H1 (cell line): ENCODE measurements around the gene IFITM2. TPM values are rescaled to one million over a fixed set of nuclear protein-coding genes. Genes with fewer than 3 reads are reported as not detected.

Experiments
- CTCF ChIA-PET: fragments of 300-600 bp; sonication (Branson Sonifier 250); formaldehyde crosslinking; loops from one replicate; lab custom pipeline; 2021; ENCODE audit not compliant: partially characterized antibody; lab: Charles Lee
- POLR2A ChIA-PET: fragments of 300-600 bp; sonication (Branson Sonifier 250); formaldehyde crosslinking; loops from one replicate; lab custom pipeline; 2021; ENCODE audit warnings: inconsistent platforms; ENCODE audit not compliant: partially characterized antibody; lab: Charles Lee
- DNase-seq, 2 experiments: peaks; one replicate each; pipeline versions ENCODE4 v3.0.0 to v3.0.0-alpha.2; 2010 to 2022; ENCODE audit warnings: low spot score in 2 of 2, low read depth in 1 of 2, mixed read lengths in 1 of 2
- FAIRE-seq: peaks from 2 replicates; lab custom pipeline; 2011; peaks lifted over from hg19 to GRCh38; lab: Jason Lieb, UNC
- H2AFZ ChIP-seq: 2 replicates; pipeline ENCODE4 v1.8.1; 2012; ENCODE audit warnings: low read length, inconsistent platforms
- H2AK5ac ChIP-seq: 2 replicates; pipeline ENCODE4 v1.6.1; 2013; ENCODE audit warnings: low read depth, low read length
- H2BK120ac ChIP-seq: replicated peaks from 2 replicates; pipeline ENCODE3; 2013; ENCODE audit warnings: low read depth, low read length, inconsistent platforms
- H2BK12ac ChIP-seq: 2 replicates; pipeline ENCODE4 v1.6.1; 2013; ENCODE audit warnings: low read depth, low read length
- H2BK15ac ChIP-seq: 2 replicates; pipeline ENCODE4 v1.6.1; 2013; ENCODE audit warnings: low read length
- H2BK20ac ChIP-seq: 2 replicates; pipeline ENCODE4 v1.6.1; 2013; ENCODE audit warnings: low read length
- H2BK5ac ChIP-seq: 2 replicates; pipeline ENCODE4 v1.6.1; 2013; ENCODE audit warnings: low read depth, low read length
- H3K14ac ChIP-seq: 2 replicates; pipeline ENCODE4 v1.6.1; 2013; ENCODE audit warnings: inconsistent platforms; ENCODE audit not compliant: insufficient read length
- H3K18ac ChIP-seq: 2 replicates; pipeline ENCODE4 v1.6.1; 2013; ENCODE audit warnings: low read length; ENCODE audit errors: extremely low read depth
- H3K23ac ChIP-seq: 2 replicates; pipeline ENCODE4 v1.6.1; 2013; ENCODE audit warnings: inconsistent platforms; ENCODE audit not compliant: insufficient read length
- H3K23me2 ChIP-seq: 2 replicates; pipeline ENCODE4 v1.6.1; 2013; ENCODE audit warnings: low read depth, low read length
- H3K27ac ChIP-seq: 2 replicates; pipeline ENCODE4 v1.6.1; 2011; ENCODE audit warnings: low read depth, low read length, inconsistent platforms
- H3K27me3 ChIP-seq, 4 experiments: replicated peaks in 1 of 4; 1 replicate in 1 of 4; 2 replicates in 3 of 4; pipeline versions ENCODE4 v1.6.1 to v1.8.1; 2011 to 2013; ENCODE audit warnings: low read length in 3 of 4, mild to moderate bottlenecking in 3 of 4, inconsistent platforms in 2 of 4, mixed read lengths in 2 of 4, moderate library complexity in 1 of 4; ENCODE audit not compliant: control insufficient read depth in 3 of 4, insufficient read depth in 3 of 4; ENCODE audit errors: extremely low read depth in 1 of 4
- H3K36me3 ChIP-seq, 4 experiments: 2 replicates each; pipeline versions ENCODE4 v1.6.1 to v1.8.1; 2011 to 2013; ENCODE audit warnings: mild to moderate bottlenecking in 4 of 4, low read length in 3 of 4, moderate library complexity in 2 of 4, control low read depth in 1 of 4, inconsistent platforms in 1 of 4; ENCODE audit not compliant: insufficient read depth in 4 of 4, control insufficient read depth in 2 of 4
- H3K4ac ChIP-seq: replicated peaks from 2 replicates; pipeline ENCODE3; 2013; ENCODE audit warnings: low read length, low read depth, mixed read lengths, inconsistent platforms; ENCODE audit not compliant: insufficient read length
- H3K4me1 ChIP-seq, 4 experiments: replicated peaks in 1 of 4; 1 replicate in 1 of 4; 2 replicates in 3 of 4; pipeline versions ENCODE4 v1.6.1 to v1.8.1; 2011 to 2013; ENCODE audit warnings: low read length in 3 of 4, inconsistent platforms in 2 of 4, mixed read lengths in 1 of 4; ENCODE audit not compliant: insufficient read depth in 4 of 4, control insufficient read depth in 3 of 4
- H3K4me2 ChIP-seq, 2 experiments: 2 replicates each; pipeline versions ENCODE4 v1.6.1 to v1.8.1; 2011 to 2013; ENCODE audit warnings: low read depth in 2 of 2, low read length in 2 of 2, control low read depth in 1 of 2, inconsistent platforms in 1 of 2, mild to moderate bottlenecking in 1 of 2; ENCODE audit not compliant: insufficient read depth in 1 of 2
- H3K4me3 ChIP-seq, 4 experiments: fragments of 200-600, 300-600 bp in 1 of 4; sonication (generic), shearing (Covaris generic), sonication (Bioruptor Twin) in 1 of 4; 2 replicates each; pipeline versions ENCODE4 v1.5.1 to v1.8.1; 2011 to 2016; ENCODE audit warnings: low read length in 4 of 4, low read depth in 3 of 4, control low read depth in 2 of 4, inconsistent platforms in 2 of 4, mild to moderate bottlenecking in 2 of 4, mixed read lengths in 1 of 4, moderate library complexity in 1 of 4; ENCODE audit not compliant: insufficient read depth in 2 of 4; ENCODE audit errors: extremely low read depth in 1 of 4
- H3K56ac ChIP-seq: replicated peaks from 2 replicates; pipeline ENCODE3; 2013; ENCODE audit warnings: low read depth, mild to moderate bottlenecking, mixed read lengths, low read length, inconsistent platforms; ENCODE audit not compliant: insufficient read length
- H3K79me1 ChIP-seq: 2 replicates; pipeline ENCODE4 v1.6.1; 2013; ENCODE audit warnings: low read depth, low read length, control low read depth
- H3K79me2 ChIP-seq, 2 experiments: 2 replicates each; pipeline versions ENCODE4 v1.6.1 to v1.8.1; 2012 to 2013; ENCODE audit warnings: low read length in 2 of 2, mild to moderate bottlenecking in 2 of 2, inconsistent platforms in 1 of 2; ENCODE audit not compliant: insufficient read depth in 2 of 2, control insufficient read depth in 1 of 2
- H3K9ac ChIP-seq, 4 experiments: replicated peaks in 1 of 4; 1 replicate in 1 of 4; 2 replicates in 3 of 4; pipeline versions ENCODE4 v1.6.1 to v1.8.1; 2011 to 2013; ENCODE audit warnings: low read depth in 3 of 4, low read length in 3 of 4, control low read depth in 2 of 4, mild to moderate bottlenecking in 2 of 4, moderate library complexity in 2 of 4, inconsistent platforms in 1 of 4; ENCODE audit errors: extremely low read depth in 1 of 4
- H3K9me3 ChIP-seq, 2 experiments: 2 replicates each; pipeline versions ENCODE4 v1.6.1 to v1.8.1; 2012 to 2013; ENCODE audit warnings: mild to moderate bottlenecking in 2 of 2, moderate library complexity in 2 of 2, control low read depth in 1 of 2, inconsistent platforms in 1 of 2, low read depth in 1 of 2, low read length in 1 of 2, mixed read lengths in 1 of 2; ENCODE audit not compliant: insufficient read depth in 2 of 2
- H4K20me1 ChIP-seq, 2 experiments: replicated peaks in 1 of 2; 2 replicates each; pipeline versions ENCODE3 to v1.8.1; 2011 to 2013; ENCODE audit warnings: inconsistent platforms in 2 of 2, low read length in 2 of 2, mild to moderate bottlenecking in 1 of 2; ENCODE audit not compliant: insufficient read depth in 2 of 2, control insufficient read depth in 1 of 2
- H4K5ac ChIP-seq: 2 replicates; pipeline ENCODE4 v1.6.1; 2013; ENCODE audit warnings: low read length, low read depth, mixed read lengths, inconsistent platforms; ENCODE audit not compliant: insufficient read length
- H4K8ac ChIP-seq: 2 replicates; pipeline ENCODE4 v1.8.0; 2013; ENCODE audit warnings: mild to moderate bottlenecking, moderate library complexity, low read length, inconsistent platforms; ENCODE audit not compliant: insufficient read depth; ENCODE audit errors: extremely low read depth
- H4K91ac ChIP-seq: replicated peaks from 2 replicates; pipeline ENCODE3; 2013; ENCODE audit warnings: low read length, mixed read lengths, inconsistent platforms; ENCODE audit not compliant: insufficient read length
- CBX8 ChIP-seq: fragments of 300-800, 300-1000 bp; sonication (generic); IDR thresholded peaks from 2 replicates; pipeline ENCODE4 v1.7.1; 2016; ENCODE audit warnings: low read depth, low read length, borderline replicate concordance
- EP300 ChIP-seq, 2 experiments: IDR thresholded peaks; 1 replicate in 1 of 2; 2 replicates in 1 of 2; pipeline ENCODE4 v1.6.1; 2011 to 2012; ENCODE audit warnings: low read depth in 2 of 2, low read length in 2 of 2, mild to moderate bottlenecking in 2 of 2, borderline replicate concordance in 1 of 2, inconsistent platforms in 1 of 2, moderate library complexity in 1 of 2
- FOSL1 ChIP-seq: IDR thresholded peaks from 2 replicates; pipeline ENCODE4 v1.6.1; 2011; ENCODE audit warnings: mild to moderate bottlenecking, low read depth, low read length, moderate library complexity; ENCODE audit not compliant: insufficient read depth
- RFX5 ChIP-seq: IDR thresholded peaks from 2 replicates; pipeline ENCODE4 v1.6.1; 2011; ENCODE audit warnings: low read depth, low read length, improper control_type of control experiment, borderline replicate concordance
- TAF1 ChIP-seq: IDR thresholded peaks from 2 replicates; pipeline ENCODE4 v1.6.1; 2011; ENCODE audit warnings: mild to moderate bottlenecking, low read depth, low read length
- TAF7 ChIP-seq: optimal IDR thresholded peaks from 2 replicates; pipeline ENCODE3; 2011; ENCODE audit warnings: low read depth, mild to moderate bottlenecking, inconsistent platforms, low read length, moderate library complexity, borderline replicate concordance
- TCF12 ChIP-seq: IDR thresholded peaks from 2 replicates; pipeline ENCODE4 v1.6.1; 2011; ENCODE audit warnings: low read depth, mild to moderate bottlenecking, low read length
- WGBS, 2 experiments: shearing (Covaris generic) in 1 of 2; methylation state at CpG; one replicate each; pipeline versions ENCODE4 v1.1.6 to v1.1.7; 2013 to 2015; ENCODE audit warnings: low lambda C conversion rate in 2 of 2, mixed read lengths in 2 of 2, inconsistent platforms in 1 of 2, low coverage in 1 of 2, missing lambda C conversion rate in 1 of 2; ENCODE audit not compliant: insufficient replicate concordance in 2 of 2, insufficient coverage in 1 of 2, insufficient read length in 1 of 2; ENCODE audit errors: extremely low coverage in 1 of 2, missing lambda C conversion rate in 1 of 2; 5-methylcytosine and 5-hydroxymethylcytosine counted together
- polyA plus RNA-seq, 7 experiments: library from polyadenylated mRNA; depleted of rRNA in 3 of 7; stranded (reverse) in 5 of 7; unstranded in 2 of 7; fragments of >200 nt in 5 of 7; fragments of 200-250 nt in 2 of 7; gene quantifications; 1 replicate in 5 of 7; 2 replicates in 1 of 7; 4 replicates in 1 of 7; pipeline versions ENCODE4 v1.2.1 to v1.2.3, GENCODE V29; 2011 to 2013; ENCODE audit warnings: missing spikeins in 2 of 7, mixed read lengths in 2 of 7
- total RNA-seq: library from RNA; stranded (reverse); fragmentation: NEBNext Ultra II Directional; extraction: Animal tissue kit (Norgen Biotek cat#: 25700); gene quantifications from 2 replicates; pipeline ENCODE4 v1.2.1, GENCODE V29; 2021
- TF ChIP-seq, protein P1 (sequence below): IDR thresholded peaks from 2 replicates; pipeline ENCODE4 v1.6.1; 2012; ENCODE audit warnings: inconsistent platforms

Gene IFITM2
- total and polyA plus RNA-seq, 2 of the 8 experiments (the other 6 are each of a cell fraction or from before 2014, with no cell fraction given) = 399 to 764 TPM

DNA sequence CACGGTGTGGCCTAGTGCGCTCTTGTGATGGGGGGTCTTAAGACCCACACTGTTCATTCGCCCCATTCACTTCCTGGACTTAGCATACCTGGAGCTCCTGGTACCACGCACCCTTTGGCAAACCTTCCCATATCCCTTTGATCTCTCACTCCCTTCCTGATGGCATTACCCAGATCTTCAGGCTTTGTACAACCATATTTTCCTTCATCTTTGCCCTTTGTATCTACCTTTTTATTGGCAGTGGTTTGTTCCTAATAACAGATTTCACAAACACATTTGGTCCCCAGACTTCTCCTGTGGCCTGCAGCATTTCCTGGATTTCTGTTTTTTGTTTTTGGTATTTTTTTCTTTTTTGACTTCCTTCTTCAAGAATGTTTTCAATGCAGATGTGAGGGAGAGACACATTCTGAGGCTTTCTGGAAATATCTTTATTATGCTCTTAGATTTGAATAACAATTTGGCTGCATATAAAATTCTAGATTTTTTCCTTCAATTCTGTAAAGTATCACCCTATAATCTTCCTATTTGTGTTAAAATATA, 29.1 kb downstream of the IFITM2 start:
- Histone ChIP-seq H3K9me3 (peaks cover 6 to 8% of the 10 kb centered on the region in 2 experiments; a peak in 3 of 4 replicates), H2BK12ac (peak overlapping the region; percentile 98), H3K14ac (no peak overlapping the region), H3K18ac (peak overlapping the region; percentile 76), H3K4me2 (no peak overlapping the region), H3K23me2 (no peaks in the 10 kb centered on the region), H2AK5ac (peak overlapping the region; percentile 93; the same call in 1 of the 2 replicates), H4K20me1 (no peaks in the 10 kb centered on the region), H4K8ac (no peak overlapping the region), H4K91ac (peak overlapping the region; percentile 56), H3K23ac (no peak overlapping the region), H2BK15ac (peak overlapping the region; percentile 66; the same call in 1 of the 2 replicates), H2BK20ac (peak overlapping the region; percentile 40), H3K4ac (peak overlapping the region; percentile 28), H3K9ac (no peak overlapping the region), H2BK5ac (peak overlapping the region; percentile 85; the same call in 1 of the 2 replicates), H2BK120ac (peak overlapping the region; percentile 59), H3K36me3 (no peaks in the 10 kb centered on the region), H3K79me2 (no peaks in the 10 kb centered on the region), H3K56ac (no peak overlapping the region), H2AFZ (peak overlapping the region; percentile 68), H3K27ac (no peak overlapping the region), H3K4me3 (no peak overlapping the region), H3K4me1 (peaks cover 7 to 33% (median 26%) of the 10 kb centered on the region in 4 experiments), H3K27me3 (no peaks in the 10 kb centered on the region), H4K5ac (no peak overlapping the region), H3K79me1 (no peaks in the 10 kb centered on the region)
- no peak for DNase-seq
- CTCF ChIA-PET = interaction anchor here (0.6 to 5.6 kb wide), 5 partner anchors 15 to 87 kb away, joined by 3 to 22 read pairs (median 3); no protein-coding TSS in a partner anchor
- no peak for FAIRE-seq
- TF ChIP-seq FOSL1 (no peak), TAF7 (no peak), EP300 (IDR thresholded peaks at IDR 0.05; ENCODE audit: borderline replicate concordance in 1 of 2, low read depth in 2 of 2, low read length in 2 of 2) (no peak), RFX5 (no peak), TAF1 (no peak), TCF12 (no peak), CBX8 (no peak)
- TF ChIP-seq, protein P1, sequence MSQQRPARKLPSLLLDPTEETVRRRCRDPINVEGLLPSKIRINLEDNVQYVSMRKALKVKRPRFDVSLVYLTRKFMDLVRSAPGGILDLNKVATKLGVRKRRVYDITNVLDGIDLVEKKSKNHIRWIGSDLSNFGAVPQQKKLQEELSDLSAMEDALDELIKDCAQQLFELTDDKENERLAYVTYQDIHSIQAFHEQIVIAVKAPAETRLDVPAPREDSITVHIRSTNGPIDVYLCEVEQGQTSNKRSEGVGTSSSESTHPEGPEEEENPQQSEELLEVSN = no peak
- POLR2A ChIA-PET = interaction anchor here (1.2 to 1.4 kb wide), 2 partner anchors 9 to 32 kb away, joined by 3 to 4 read pairs; no protein-coding TSS in a partner anchor
- WGBS, 2 experiments = 86% methylated on average over 4 of the region's 4 CpGs; no CpG with 5 or more reads in 1 of the 2 experiments
